ENCODE data around the gene JAG1.
A peak's percentile ranks its signal among the peaks of the same experiment; 100 is the strongest.

JAG1 gene

DNA sequence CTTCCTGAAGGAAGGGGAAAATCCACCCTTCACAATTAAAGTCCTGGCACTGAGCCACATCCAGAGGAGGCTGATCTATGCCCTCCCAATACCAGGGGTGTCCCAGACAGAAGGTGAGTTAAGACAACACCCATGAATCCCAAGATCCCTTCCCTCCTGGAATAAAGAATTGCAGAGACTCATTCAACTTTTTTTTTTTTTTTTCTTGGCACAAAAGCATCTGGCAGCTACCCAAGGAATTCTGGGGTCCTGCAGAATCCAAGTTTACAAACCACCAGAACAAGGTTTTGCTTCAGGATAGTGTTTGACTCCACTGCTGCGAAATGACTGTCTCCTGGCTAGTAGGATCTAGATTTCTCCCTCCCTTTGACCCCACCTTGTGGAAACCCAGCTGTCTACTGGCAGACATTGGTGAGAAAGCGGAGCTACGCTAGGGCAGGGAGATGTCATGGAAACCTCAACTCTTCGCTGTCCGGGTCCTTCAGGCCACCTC, 37.4 kb downstream of the JAG1 start:
- DNase-seq (ENCODE audit: extremely low read depth, low read depth): no peak
- TF ChIP-seq CTCF (IDR thresholded peaks at IDR 0.05; ENCODE audit: low read depth, low read length): no peak; the same call in none of the 2 replicates

- no peak for DNase-seq (ENCODE audit: extremely low read depth, low read depth)
- no peak for TF ChIP-seq CTCF (IDR thresholded peaks at IDR 0.05; ENCODE audit: low read depth, low read length)
Measured at GRCh38 chr20:10635476-10636208, 38.2 kb downstream of the JAG1 start.

DNA sequence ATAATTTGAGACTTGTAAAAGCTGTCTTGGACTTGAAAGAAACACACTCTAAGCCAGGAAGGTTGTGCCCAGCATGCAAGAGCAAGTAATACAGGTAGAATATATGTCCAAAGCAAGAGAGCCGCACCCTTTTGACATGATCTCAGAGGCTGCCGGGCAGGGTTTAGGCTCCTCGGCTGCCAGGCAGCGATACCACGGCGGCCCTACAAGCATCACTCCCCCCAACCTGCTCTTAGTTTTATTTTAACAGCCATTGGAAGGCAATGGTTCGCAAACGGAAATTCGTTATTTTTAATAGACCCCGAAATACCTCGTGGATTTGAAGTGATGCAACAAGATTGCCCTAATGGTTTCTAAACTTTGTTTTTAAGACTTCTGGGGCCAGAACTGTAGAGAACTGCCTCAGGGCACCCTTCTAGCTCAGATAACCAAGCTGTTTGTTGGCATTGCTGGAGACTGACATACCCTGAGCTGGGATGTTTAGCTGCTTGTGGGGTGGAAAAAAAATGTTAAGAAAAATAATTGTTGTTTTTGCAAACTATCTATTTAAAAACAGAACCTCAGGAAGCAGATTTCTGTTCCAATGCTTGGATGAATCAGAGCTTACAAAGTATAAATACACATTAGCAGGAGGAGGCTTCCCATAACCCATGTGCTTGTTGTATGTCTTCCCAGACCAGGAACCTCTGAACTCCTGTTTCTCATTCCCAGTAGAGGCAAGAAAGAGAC, 39.0 kb downstream of the JAG1 start:
- no peak for TF ChIP-seq CTCF (IDR thresholded peaks at IDR 0.05; ENCODE audit: low read depth, low read length)
- peak; percentile 64 for DNase-seq (ENCODE audit: extremely low read depth, low read depth)

DNA sequence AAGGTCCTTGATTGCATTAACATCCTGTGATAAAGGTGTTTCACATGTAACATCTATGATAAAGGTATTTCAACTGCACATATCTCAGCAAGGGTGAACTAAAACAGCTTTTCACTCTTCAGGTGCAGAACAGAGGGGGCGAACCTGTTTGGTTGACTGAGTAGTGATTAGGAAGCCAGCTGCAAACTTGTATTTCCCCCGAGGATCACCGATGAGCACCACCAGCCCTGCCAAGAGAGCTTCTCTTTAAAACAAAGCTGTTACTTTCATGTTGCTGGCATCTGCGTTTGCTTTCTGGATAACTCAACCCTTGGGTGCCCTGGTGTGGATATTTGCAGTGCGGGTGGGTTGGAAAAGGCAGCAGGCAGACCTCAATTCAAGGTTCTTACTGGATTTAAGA, 39.6 kb downstream of the JAG1 start:
- no peak for TF ChIP-seq CTCF (IDR thresholded peaks at IDR 0.05; ENCODE audit: low read depth, low read length)
- DNase-seq (ENCODE audit: extremely low read depth, low read depth): no peak

DNA sequence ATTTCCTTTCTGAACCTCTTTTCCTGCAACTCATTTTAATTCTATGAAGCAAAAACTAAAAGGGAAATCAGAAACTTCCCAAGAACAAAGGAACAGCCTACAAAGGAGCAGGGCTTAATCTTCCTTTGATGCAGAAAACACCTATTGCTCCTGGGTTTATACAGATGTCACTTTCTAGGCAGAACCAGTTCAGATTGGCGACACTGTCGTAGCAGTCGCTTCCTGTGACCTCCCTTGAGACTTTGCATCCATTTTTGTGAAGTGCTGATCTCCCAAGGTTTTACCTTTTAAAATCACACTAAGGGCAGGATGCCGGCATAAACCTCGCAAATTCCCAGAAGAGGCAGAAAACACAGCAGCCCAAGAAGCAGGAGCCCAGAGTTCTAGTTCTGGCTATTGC, 40.1 kb downstream of the JAG1 start:
- TF ChIP-seq CTCF (IDR thresholded peaks at IDR 0.05; ENCODE audit: low read depth, low read length): no peak

GRCh38 chr20:10632721-10633509, 40.9 kb downstream of the JAG1 start:
- TF ChIP-seq CTCF (IDR thresholded peaks at IDR 0.05; ENCODE audit: low read depth, low read length): no peak
- no peak for DNase-seq (ENCODE audit: extremely low read depth, low read depth)

More for the DNA sequence above, 40.1 kb downstream of the JAG1 start:
- no peak for DNase-seq (ENCODE audit: extremely low read depth, low read depth)
